Vagina (tissue), 2 donors: ENCODE measurements around the gene ADAMTS17. TPM values are rescaled to one million over a fixed set of nuclear protein-coding genes. Genes with fewer than 3 reads are reported as not detected.

Source experiments
- DNase-seq, 2 donors: peaks; one replicate each; pipeline ENCODE4 v3.0.0-alpha.2; 2017; ENCODE audit errors: extremely low spot score in 2 of 2
- H3K27ac ChIP-seq: fragments of 200-600 bp; sonication (generic); one replicate; pipeline ENCODE4 v1.5.1; 2019
- H3K27me3 ChIP-seq: fragments of 200-600 bp; sonication (generic); one replicate; pipeline ENCODE4 v1.5.1; 2019
- H3K36me3 ChIP-seq, 2 donors: fragments of 200-600 bp; sonication (generic); one replicate each; pipeline ENCODE4 v1.5.1; 2017 to 2019
- H3K4me1 ChIP-seq: fragments of 200-600 bp; sonication (generic); one replicate; pipeline ENCODE4 v1.5.1; 2019
- H3K4me3 ChIP-seq, 2 donors: fragments of 200-600 bp; sonication (generic); 1 replicate in 1 of 2; 2 replicates in 1 of 2; pipeline ENCODE4 v1.5.1; 2016 to 2019
- H3K9me3 ChIP-seq: fragments of 200-600 bp; sonication (generic); one replicate; pipeline ENCODE4 v1.5.1; 2019
- CTCF ChIP-seq, 3 experiments: fragments of 450-650 bp in 2 of 3; fragments of 200-600 bp in 1 of 3; sonication (generic) in 1 of 3; IDR thresholded peaks; one replicate each; pipeline ENCODE4 v1.5.1; 2017 to 2019; ENCODE audit warnings: antibody characterized with exemption in 3 of 3, mild to moderate bottlenecking in 2 of 3, moderate library complexity in 2 of 3
- POLR2A ChIP-seq, 2 donors: fragments of 450-650 bp; IDR thresholded peaks; one replicate each; pipeline ENCODE4 v1.6.1; 2017; ENCODE audit warnings: antibody characterized with exemption in 2 of 2, mild to moderate bottlenecking in 2 of 2, moderate library complexity in 2 of 2
- POLR2AphosphoS5 ChIP-seq, 2 donors: sonication (generic); formaldehyde crosslinking; IDR thresholded peaks; one replicate each; pipeline ENCODE4 v1.9.0; 2017; ENCODE audit warnings: antibody characterized with exemption in 2 of 2, mild to moderate bottlenecking in 2 of 2, low read depth in 1 of 2; ENCODE audit not compliant: insufficient read depth in 1 of 2
- intact Hi-C: fragments of 100-400 bp; cut with DNase I; formaldehyde crosslinking; loops from one replicate; pipeline ENCODE4 v1.15.1; 2023
- total RNA-seq: library from RNA; depleted of rRNA; stranded (reverse); fragments of >200 nt; gene quantifications from one replicate; pipeline ENCODE4 v1.2.3, GENCODE V29; 2016

The ADAMTS17 gene
- total RNA-seq, 1 donor from 2014 or later, result 16.0 TPM

DNA sequence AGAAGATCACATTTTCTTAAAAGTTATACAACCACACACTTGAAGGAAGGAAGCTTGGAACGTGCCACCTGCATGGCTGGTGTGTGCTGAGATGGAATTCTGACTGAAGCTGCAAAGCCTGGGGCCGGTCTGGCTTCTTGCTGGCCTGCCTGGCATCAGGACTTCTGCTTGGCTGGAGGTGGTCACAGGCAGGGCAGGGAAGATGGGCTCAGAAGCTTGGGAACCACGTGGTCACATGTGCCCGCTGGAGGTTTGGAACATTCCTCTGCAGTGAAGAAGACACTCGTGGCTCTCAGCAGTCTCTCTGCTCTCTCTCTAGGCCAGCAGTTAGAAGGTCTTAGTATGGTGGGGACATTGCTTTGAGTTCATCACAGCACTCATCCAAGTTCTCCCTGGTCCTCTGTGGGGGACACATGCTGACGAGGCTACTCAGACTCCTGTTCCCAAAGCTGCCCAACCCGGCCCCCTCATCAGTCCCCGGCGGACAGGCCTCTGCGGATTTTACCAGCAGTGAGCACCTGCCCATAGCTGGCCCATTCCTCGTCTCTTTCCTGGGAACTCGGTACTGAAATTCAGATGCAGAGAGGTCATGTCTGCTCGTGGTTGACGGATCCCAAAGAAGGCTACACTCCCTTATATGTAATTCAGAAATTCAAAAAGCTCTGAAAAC lies 229.0 kb downstream of the ADAMTS17 start:
- Histone ChIP-seq H3K36me3 (no peaks in the 10 kb centered on the region), H3K27ac (no peak overlapping the region), H3K27me3 (no peaks in the 10 kb centered on the region), H3K4me1 (peaks cover 36% of the 10 kb centered on the region), H3K4me3 (no peak overlapping the region), H3K9me3 (no peaks in the 10 kb centered on the region)
- DNase-seq, result no peak
- intact Hi-C loops, result no loop called here
- TF ChIP-seq POLR2AphosphoS5 (IDR thresholded peaks at IDR 0.05; ENCODE audit: insufficient read depth in 1 of 2, low read depth in 1 of 2), result no peak
- no peak for TF ChIP-seq POLR2A (IDR thresholded peaks at IDR 0.05)
- TF ChIP-seq CTCF (IDR thresholded peaks at IDR 0.05), result no peak

- no peak overlapping the region for H3K27ac ChIP-seq
- H3K4me1 ChIP-seq, result peaks cover 36% of the 10 kb centered on the region
- intact Hi-C loops, result no loop called here
These were observed 229.7 kb downstream of the ADAMTS17 start for GRCh38 chr15:100112061-100112420.

DNA sequence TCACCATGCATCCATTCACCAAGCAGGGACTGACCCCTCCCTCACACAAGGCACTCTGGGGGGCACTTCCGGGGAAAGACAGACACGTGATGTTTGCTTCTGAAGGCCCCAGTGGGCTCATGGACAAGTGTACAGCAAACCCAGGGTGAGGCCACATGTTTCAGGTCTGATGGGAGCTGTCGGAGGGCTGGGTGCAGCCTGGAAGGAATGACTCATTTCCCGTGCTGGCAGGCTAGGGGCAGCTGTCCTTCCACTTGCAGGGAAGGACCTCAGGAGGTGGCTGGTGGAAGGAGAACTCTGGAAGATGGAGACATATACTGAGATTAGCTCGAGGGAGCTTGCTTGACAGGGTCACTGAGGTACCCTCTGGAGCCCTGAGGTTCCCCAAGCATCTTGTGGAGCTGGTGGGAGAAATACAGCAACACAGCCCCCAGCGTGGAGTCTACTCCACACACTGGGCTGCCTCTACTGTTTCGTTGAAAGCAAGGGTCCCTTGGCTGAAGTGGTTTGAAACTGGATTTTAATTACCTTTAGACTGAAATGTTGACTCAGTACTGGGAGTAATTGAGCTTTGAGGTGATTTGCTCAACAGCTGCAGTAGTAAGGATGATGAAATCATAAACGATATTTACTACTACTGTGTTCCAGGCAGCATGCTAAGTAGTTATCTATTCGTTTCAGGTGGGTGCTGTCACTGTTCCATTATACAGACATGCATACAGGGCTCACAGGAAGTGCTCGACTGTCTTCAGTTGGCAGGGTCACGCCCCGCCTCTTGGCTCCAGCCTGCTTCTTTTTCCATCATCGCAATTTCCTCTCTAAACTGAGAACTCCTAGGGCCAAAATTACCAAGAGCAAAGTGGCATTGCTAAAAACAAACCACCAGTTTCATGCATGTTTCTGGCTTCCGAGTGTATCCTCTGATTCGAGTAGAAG lies 230.4 kb downstream of the ADAMTS17 start:
- Histone ChIP-seq H3K9me3 (no peaks in the 10 kb centered on the region), H3K27ac (peak overlapping the region; percentile 59), H3K27me3 (no peaks in the 10 kb centered on the region), H3K4me1 (peaks cover 36% of the 10 kb centered on the region), H3K36me3 (no peaks in the 10 kb centered on the region), H3K4me3 (no peak overlapping the region)
- TF ChIP-seq POLR2AphosphoS5 (IDR thresholded peaks at IDR 0.05; ENCODE audit: insufficient read depth in 1 of 2, low read depth in 1 of 2), result peak; percentile 21 to 53
- TF ChIP-seq CTCF (IDR thresholded peaks at IDR 0.05), result no peak
- no peak for TF ChIP-seq POLR2A (IDR thresholded peaks at IDR 0.05)
- no peak for DNase-seq
- intact Hi-C loops, result no loop called here

More at GRCh38 chr15:100112061-100112420, 229.7 kb downstream of the ADAMTS17 start:
- no peak for DNase-seq
- Histone ChIP-seq H3K4me3 (no peak overlapping the region), H3K27me3 (no peaks in the 10 kb centered on the region), H3K9me3 (no peaks in the 10 kb centered on the region), H3K36me3 (no peaks in the 10 kb centered on the region)
- TF ChIP-seq CTCF (IDR thresholded peaks at IDR 0.05) (no peak), POLR2A (IDR thresholded peaks at IDR 0.05) (no peak), POLR2AphosphoS5 (IDR thresholded peaks at IDR 0.05; ENCODE audit: insufficient read depth in 1 of 2, low read depth in 1 of 2) (no peak)

- intact Hi-C loops, result no loop called here
These were observed 232.2 kb downstream of the ADAMTS17 start for GRCh38 chr15:100109486-100110035.

More at GRCh38 chr15:100109486-100110035, 232.2 kb downstream of the ADAMTS17 start:
- H3K4me1 ChIP-seq, result peaks cover 27% of the 10 kb centered on the region
- TF ChIP-seq POLR2A (IDR thresholded peaks at IDR 0.05) (no peak), CTCF (IDR thresholded peaks at IDR 0.05) (no peak), POLR2AphosphoS5 (IDR thresholded peaks at IDR 0.05; ENCODE audit: insufficient read depth in 1 of 2, low read depth in 1 of 2) (no peak)
- no peak overlapping the region for H3K4me3 ChIP-seq
- H3K27me3 ChIP-seq, result no peaks in the 10 kb centered on the region
- H3K9me3 ChIP-seq, result no peaks in the 10 kb centered on the region
- no peak overlapping the region for H3K27ac ChIP-seq
- no peaks in the 10 kb centered on the region for H3K36me3 ChIP-seq
- DNase-seq, result no peak
